ENCODE data around the gene IFNL4. TPM values are rescaled to one million over a fixed set of nuclear protein-coding genes. Genes with fewer than 3 reads are reported as not detected.
"Not testable (repeated sequence)": the region's sequence is repeated elsewhere in the genome, so short reads cannot be mapped to it uniquely, and the experiment has no call there.

The IFNL4 gene
- polyA plus RNA-seq (2013, experiment 1 of 2; ENCODE audit: insufficient read length): not detected
- polyA plus RNA-seq (2013, experiment 2 of 2; ENCODE audit: insufficient read length): not detected

DNA sequence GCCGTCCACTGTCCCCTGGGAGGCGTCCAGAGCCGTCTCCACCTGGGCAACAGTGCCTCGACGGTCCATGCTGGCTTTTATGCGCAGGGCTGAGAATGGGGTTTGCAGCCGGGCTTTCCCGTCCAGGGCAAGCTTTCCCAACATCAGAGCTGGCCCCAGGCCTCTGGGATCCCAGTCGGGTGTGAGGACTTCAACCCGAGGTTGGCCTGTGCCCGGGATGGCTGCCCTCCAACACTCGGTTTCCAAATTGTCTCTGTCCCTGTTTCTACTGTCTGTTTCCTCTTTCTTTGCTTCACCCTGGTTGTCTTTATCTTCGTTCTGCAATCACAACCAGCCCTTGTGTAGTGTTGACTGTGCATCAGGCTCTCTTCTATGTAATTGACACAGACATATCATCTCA lies at the start of gene IFNL4:
Gene IFNL4 (minus strand): TSS at position 51 of the 400 bp plus-strand sequence.
- no peak for DNase-seq

DNA sequence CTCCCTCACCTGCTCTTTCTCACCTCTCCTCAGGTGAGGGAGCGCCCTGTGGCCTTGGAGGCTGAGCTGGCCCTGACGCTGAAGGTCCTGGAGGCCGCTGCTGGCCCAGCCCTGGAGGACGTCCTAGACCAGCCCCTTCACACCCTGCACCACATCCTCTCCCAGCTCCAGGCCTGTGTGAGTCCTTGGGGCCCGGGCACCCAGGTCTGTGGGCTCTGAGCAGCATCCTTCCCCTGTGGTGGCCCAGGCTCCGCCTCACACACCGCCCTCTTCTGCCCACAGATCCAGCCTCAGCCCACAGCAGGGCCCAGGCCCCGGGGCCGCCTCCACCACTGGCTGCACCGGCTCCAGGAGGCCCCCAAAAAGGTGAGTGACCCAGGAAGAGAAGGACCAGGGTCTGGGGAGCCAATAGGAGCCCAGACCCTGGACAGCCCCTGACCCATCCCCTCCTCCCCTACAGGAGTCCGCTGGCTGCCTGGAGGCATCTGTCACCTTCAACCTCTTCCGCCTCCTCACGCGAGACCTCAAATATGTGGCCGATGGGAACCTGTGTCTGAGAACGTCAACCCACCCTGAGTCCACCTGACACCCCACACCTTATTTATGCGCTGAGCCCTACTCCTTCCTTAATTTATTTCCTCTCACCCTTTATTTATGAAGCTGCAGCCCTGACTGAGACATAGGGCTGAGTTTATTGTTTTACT lies 49.4 kb upstream of the IFNL4 start:
- no peak for DNase-seq

DNA sequence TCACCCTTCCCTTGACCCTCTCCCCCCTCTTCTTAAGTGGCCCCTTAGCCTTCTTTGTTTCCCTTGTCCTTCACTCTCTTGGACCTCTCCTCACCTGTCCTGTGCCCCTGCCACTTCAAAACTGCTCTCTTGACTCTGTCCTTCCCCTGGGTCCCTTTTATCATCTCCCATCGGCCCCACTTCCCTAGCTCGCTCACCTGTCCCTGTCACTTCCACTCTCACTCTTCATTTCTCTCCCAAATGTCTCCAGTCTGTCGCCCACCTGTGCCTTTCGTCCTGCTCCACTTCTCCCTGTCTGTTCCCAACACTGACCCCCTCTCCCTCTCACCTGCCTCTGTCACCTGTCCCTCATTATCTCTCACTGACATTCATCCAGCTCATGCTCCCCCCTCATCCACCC lies 48.2 kb upstream of the IFNL4 start:
- no peak for DNase-seq

DNA sequence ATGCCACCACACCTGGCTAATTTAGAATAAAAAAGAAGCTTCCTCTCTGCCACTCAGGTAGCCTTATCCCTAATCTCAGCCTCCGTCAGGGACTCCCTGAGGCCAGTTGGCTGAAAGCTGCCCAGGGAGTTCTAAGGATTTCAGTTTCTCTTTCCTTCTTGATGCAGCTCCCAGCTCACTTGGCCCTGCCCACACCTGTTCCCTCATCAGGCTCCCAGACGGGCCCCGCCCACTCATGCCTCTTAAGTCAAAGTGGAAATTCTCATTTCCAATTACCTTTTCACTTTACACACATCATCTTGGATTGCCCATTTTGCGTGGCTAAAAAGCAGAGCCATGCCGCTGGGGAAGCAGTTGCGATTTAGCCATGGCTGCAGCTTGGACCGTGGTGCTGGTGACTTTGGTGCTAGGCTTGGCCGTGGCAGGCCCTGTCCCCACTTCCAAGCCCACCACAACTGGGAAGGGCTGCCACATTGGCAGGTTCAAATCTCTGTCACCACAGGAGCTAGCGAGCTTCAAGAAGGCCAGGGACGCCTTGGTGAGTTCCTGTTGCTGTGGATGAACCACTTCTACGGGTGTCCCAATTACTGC lies 47.5 kb upstream of the IFNL4 start, which contains the start of gene IFNL1:
Gene IFNL1 (plus strand): TSS at position 353 of the 591 bp plus-strand sequence. CDS start 15 bp downstream, at position 368.
- DNase-seq: no peak

DNA sequence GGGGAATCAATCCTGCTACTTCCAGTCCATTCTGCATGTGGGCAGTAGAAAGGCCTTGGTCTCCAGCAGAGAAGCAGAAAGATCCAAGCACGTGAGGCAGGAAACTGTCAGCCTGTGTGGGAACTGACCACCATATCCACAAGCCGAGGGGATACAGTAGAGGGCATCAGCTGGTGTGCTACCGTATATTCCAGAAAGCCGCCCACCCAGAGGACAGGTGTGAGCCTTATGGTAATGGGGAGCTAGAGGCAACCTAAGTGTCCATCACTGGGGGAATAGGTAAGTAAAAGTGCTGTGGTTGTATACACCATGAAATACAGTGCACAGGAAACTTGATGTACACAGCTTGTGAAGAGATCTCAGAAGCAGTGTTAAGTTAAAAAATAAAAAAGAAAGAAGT lies 44.7 kb upstream of the IFNL4 start:
- no peak for DNase-seq

DNA sequence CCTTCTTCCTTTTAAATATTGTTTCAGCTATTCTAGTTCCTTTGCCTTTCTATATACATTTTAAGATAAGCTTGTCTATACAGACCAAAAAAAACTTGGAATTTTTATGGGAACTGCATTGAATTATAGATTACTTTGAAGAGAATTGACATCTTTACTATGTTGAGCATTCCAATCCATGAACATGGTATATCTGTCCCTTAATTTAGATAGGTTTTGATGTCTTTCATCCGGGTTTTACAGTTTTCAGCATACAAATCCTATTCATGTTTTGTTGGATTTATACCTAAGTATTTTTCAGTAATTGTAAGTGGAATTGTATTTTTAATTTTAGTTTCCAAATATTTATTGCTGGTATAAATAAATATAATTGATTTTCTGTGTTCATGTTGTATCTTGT lies 35.4 kb upstream of the IFNL4 start:
- DNase-seq: no peak

DNA sequence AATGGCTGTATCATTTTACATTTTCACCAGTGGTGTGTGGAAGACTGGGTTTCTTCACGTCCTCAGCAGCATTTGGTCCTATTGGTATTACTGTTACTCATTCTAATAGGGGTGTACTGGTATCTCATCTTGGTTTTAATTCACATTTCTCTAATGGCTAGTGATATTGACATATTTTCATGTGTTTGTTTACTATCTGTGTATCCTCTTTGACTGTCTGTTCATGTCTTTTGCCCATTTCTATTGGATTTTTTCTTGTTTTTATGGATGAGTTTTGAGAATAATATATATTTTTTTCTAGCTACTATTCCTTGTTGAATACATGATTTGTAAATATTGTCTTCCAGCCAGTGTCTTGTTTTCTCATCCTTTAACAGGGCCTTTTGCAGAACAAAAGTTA lies 33.4 kb upstream of the IFNL4 start:
- DNase-seq: no peak

DNA sequence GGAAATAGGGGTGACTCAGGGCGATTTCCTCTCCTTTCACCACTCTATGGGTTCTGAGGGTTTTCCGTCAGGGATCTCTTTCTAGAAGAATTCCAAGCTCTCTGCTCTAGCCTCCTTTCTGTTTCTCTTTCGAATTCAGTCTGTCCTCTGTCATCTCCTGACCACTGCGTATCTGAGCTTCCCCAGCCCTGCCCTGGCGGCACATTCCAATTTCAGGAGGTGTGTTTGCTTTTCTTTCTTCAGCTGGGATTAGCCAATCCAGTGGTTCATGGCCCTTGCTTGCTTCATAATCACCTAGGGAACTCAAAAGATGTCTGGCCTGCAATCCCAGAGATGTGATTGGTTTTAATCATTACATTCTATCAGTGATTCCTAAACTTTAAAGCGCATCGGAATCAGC lies 28.9 kb upstream of the IFNL4 start:
- no peak for DNase-seq

DNA sequence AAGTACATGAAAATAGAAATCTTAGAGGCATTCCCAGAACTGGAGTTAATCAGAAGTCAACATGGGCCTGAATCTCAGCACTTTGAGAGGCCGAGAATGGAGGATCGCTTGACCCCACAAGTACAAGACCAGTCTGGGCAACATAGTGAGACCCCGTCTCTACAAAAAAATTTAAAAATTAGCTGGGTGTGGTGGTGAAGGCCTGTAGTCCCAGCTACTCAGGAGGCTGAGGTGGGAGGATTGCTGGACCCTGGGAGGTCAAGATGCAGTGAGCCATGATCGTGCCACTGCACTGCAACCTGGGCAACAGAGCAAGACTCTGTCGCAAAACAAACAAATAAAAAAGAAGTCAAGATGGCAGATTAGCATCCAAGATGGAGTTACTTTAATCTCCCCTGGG lies 28.1 kb upstream of the IFNL4 start:
- no peak for DNase-seq

DNA sequence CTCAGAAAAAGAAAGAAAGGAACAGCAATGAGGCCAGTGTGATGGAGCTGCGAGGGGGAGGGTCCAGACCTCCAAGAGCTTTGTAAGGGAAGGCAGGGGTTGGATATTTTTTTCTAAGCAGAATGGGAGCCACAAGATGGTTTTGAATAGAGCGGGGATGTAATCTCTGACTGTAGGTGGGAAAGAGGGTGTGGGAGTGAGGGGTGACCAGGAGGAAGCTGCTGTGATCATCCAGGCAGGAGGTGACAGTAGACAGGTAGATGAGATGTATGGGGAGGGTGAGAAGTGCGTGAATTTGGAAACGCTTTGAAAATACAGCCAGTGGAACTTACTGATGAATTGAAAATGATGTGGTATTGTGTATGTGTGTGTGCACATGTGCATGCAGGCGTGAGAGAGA lies 26.9 kb upstream of the IFNL4 start:
- DNase-seq: no peak

DNA sequence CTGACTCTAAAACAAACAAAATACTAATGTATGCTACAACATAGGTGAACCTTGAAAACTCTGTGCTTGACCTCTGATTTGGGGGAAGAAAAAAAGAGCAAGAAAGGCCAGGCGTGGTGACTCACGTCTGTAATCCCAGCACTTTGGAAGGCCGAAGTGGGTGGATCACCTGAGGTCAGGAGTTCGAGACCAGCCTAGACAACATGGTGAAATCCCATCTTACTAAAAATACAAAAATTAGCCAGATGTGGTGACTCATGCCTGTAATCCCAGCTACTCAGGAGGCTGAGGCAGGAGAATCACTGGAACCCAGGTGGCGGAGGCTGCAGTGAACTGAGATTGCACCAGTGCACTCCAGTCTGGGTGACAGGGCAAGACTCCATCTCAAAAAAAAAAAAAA lies 25.2 kb upstream of the IFNL4 start:
- DNase-seq: not testable (repeated sequence)

DNA sequence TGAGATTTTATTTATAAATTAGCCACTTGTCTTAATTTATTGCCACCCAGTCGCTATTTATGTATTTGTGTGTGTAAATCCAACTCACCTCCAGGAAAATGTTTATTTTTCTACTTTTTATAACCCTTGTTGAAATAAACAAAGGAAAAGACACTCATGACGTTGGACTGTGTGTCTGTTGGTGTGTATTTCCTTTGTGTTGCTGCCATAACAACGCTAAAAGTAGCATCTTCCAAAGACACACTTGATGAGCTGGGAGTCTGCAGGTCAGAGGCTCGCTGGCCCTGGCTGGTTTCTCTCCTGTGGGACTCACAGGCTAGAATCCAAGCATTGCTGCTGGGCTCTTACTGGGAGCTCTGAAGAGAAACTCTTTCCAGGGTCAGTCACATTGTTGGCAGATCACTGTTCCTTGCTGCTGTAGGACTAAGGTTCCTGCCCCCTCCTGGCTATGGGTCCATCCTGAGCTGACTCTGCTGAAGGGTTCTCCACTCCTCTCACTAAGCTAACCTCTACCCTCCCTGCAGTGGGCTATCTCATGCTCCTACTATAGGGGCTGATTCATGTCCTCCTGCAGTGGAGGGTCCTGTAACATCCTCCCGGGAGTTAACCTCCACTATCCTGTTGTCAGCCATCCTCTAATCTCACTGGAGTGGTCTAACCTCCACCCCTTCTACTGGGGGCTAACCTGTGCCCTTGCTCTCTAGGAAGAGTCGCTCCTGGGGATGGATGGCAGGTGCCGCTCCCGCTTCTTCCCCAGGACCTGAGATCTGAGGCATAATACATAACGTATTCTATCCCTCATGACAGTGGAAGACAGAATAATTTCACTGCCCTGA lies 21.6 kb upstream of the IFNL4 start:
- DNase-seq: no peak

DNA sequence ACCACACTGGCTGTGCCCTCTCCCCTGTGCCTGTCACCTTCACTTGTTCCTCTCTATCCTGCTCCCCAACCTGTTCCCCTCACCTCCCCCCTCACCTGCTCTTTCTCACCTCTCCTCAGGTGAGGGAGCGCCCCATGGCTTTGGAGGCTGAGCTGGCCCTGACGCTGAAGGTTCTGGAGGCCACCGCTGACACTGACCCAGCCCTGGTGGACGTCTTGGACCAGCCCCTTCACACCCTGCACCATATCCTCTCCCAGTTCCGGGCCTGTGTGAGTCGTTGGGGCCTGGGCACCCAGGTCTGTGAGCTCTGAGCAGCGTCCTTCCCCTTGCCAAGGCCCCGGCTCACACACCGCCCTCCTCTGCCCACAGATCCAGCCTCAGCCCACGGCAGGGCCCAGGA lies 20.7 kb upstream of the IFNL4 start:
- DNase-seq: not testable (repeated sequence)

DNA sequence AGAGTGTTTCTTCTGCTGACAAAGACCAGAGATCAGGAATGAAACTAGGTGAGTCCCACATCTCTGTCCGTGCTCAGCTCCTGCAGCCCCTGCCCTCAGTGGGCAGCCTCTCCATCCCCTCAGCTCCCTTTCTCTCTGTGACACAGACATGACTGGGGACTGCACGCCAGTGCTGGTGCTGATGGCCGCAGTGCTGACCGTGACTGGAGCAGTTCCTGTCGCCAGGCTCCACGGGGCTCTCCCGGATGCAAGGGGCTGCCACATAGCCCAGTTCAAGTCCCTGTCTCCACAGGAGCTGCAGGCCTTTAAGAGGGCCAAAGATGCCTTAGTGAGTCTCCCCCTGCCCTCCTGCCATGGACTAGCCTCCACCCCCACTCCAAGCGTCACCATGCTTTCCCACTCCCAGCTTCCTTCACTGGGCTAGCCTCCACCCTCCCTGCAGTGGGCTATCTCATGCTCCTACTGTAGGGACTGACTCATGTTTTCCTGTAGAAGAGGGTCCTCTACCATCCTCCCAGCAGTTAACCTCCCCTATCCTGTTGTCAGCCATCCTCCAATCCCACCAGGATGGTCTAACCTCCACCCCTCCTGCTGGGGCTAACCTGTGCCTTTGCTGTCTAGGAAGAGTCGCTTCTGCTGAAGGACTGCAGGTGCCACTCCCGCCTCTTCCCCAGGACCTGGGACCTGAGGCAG lies 20.0 kb upstream of the IFNL4 start:
- not testable (repeated sequence) for DNase-seq

DNA sequence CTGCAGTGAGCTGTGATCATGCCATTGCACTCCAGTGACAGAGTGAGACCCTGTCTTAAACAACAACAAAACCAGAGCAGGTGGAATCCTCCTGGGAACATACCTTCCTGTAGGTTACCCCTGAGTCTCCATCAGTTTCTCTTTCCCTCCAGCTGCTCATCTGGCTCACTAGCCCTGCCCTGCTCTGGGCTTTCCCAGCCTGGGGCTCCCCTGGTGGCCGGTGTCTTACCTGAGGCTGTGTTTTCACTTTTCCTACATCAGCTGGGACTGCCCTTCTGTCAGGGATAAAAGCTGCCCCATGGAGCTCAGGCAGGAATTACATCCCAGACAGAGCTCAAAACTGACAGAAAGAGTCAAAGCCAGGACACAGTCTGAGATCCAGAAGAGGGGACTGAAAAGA lies 19.4 kb upstream of the IFNL4 start, which contains the start of gene IFNL2:
Gene IFNL2 (plus strand): TSS at position 312 of the 400 bp plus-strand sequence. CDS start 173 bp downstream, outside the sequence.
- DNase-seq: not testable (repeated sequence)

DNA sequence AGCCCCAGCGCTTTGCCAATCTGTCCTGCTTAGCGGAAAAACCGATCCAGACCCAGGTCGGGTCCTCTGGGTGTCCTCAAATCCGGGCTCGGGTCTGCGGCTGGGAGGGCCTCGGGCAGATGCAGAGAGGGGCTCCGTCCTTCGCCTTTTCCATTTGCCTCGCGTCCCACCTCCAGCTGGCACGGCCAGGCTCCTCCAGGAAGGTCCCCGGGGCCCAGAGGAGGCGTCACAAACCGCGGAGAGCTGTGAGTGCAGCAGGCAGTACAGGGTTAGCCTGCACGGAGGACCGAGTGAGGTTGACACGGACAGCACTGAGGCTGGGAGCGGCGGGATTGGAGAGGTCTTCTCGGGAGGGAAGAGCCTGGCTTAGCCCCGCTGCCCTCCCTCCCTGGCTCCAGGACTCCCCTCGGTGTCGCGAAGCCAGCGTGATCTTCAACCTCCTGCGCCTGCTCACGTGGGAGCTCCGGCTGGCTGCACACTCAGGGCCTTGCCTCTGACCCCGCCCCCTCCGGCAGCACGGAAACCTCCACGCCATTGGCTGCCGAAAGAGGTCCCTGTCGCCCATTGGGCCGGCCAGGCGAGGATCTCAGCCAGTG lies 16.8 kb upstream of the IFNL4 start:
- no peak for DNase-seq

DNA sequence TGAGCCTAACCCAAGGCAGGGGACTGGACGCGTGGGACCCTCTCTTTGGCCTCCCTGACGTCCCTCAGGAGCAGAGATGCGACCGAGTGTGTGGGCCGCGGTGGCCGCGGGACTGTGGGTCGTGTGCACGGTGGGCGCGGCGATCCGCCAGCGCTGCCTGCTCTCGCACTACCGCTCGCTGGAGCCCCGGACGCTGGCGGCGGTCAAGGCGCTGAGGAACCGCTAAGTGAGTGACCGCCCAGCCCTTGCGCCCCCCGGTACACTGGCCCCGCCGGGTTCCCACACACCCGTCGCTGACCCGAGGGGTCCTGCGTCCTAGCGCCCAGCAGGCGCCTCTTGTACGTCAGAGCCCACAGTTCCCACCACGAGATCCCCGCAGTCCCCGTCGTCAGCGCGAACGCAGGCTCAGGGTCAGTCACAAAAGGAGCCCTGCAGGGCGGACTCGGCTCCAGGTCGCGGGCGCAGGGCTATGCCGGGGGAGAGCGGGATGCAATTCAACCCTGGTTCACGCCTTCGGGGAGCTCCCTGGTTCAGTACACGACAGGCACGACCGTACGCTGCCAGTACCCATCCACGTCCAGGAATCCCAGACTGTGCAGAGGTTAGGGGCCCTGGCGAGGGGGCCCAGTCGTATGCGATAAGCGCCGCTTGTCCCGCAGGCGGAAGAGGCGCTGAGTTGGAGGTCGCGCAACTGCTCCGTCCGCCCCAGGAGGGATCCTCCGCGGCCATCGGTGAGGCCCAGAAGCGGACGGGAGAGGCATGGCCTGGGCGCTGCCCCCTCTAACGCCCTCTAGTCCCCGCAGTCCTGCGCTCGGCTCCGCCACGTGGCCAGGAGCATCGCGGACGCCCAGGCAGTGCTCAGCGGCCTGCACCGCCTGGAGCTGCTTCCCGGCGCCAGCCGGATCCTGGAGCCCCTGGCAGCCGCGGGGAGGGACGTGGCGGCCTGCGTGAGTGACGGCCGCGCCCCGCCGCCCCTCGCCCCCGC lies 15.9 kb upstream of the IFNL4 start:
- no peak for DNase-seq

DNA sequence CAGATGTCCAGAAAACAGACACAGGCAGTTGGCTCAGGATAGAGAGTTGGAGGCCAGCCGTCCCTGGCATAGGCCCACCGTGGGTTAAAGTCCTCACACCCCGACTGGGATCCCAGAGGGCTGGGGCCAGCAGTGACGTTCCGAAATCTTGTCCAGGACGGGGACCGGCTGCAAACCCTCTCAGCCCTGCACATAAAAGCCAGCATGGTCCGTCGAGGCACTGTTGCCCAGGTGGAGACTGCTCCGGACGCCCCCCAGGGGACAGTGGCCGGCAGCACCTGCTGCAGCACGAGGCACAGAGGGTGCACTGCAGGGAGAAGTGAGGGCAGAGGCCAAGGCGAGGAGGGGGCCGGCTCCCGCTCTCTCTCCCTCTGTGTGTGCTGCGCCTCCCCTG lies 15.3 kb upstream of the IFNL4 start:
- no peak for DNase-seq

DNA sequence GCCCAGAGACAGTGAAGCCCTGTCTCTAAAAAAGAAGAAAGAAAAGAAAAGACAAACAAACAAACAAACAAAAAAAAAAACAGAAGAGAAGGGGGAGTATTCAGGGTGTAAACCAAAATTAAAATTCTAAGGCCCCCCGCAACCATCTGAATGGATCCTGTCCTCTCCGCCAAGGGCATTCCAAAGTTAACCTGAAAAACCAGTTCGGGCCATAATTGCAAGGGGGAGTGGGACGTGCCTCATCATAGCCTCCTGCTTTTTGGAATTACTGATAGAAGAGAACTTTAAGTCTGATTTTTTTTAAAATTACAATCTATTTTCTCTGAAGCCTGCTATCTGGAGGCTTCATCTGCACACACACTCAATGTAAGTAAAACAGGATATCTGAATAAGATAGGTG lies 13.8 kb upstream of the IFNL4 start:
- DNase-seq: no peak

DNA sequence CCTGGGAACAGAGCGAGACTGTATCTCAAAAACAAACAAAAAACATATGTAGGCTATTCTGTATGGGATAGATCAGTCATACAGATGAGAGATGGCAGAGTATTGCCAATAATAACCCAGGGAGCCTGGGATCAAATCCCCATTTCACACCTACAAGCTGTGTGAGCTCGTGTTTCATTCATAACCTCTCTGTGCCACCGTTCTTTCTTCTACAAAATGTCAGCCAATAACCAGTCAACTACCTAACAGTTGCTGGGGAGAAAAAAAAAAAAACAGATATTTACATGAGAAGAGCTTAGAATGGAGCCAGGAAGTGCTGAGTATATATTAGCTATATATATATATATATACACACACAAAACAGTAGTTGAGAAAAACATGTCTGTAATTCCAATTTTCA lies 13.0 kb upstream of the IFNL4 start:
- DNase-seq: no peak

DNA sequence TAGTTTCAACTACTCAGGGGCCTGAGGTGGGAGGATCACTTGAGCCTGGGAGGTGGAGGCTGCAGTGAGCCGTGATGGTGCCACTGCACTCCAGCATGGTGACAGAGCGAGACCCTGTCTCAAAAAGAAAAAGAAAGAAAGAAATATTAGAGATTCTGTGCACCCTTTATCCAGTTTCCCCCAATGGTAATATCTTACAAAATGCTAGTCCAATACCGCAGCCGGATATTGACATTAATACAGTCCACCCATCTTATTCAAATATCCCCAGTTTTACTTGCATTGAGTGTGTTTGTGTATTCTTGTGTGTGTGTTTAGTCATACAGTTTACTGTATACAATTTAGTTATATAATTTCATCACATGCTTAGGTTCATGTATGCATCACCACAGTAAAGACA lies 8.6 kb upstream of the IFNL4 start:
- no peak for DNase-seq

All from fibroblast of skin of back (primary cell).